Measurements from ENCODE around the gene MYL7. TPM values are rescaled to one million over a fixed set of nuclear protein-coding genes. Genes with fewer than 3 reads are reported as not detected.

Gene MYL7
- total and polyA plus RNA-seq, 9 of the 15 experiments (the other 6 are each of a cell fraction or from before 2014, with no cell fraction given) = not detected

DNA sequence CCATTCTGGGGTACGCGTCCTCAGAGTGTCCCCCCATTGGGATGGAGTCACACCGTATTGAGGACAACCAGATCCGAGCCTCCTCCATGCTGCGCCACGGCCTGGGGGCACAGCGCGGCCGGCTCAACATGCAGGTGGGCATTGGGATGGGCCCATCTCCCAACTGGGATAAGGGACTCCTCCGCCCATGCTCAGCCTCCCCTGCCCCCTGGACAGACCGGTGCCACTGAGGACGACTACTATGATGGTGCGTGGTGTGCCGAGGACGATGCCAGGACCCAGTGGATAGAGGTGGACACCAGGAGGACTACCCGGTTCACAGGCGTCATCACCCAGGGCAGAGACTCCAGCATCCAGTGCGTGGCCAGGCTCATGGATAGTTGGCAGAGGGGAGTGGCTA, 31.1 kb downstream of the MYL7 start:
- WGBS (ENCODE audit: insufficient coverage, low coverage, missing lambda C conversion rate) = 19% methylated on average over 9 of the region's 18 CpGs
- TF ChIP-seq NEUROD1 (IDR thresholded peaks at IDR 0.05; ENCODE audit: borderline replicate concordance, low read depth, low read length, partially characterized antibody) (no peak), CSDE1 (IDR thresholded peaks at IDR 0.05) (no peak), PCBP1 (IDR thresholded peaks at IDR 0.05; ENCODE audit: low read depth, low read length, poor library complexity, severe bottlenecking) (no peak), CBX8 (IDR thresholded peaks at IDR 0.05; ENCODE audit: borderline replicate concordance, extremely low read depth, low read depth, low read length, poor library complexity, severe bottlenecking) (no peak), NCOA6 (IDR thresholded peaks at IDR 0.05) (no peak), SMC3 (conservative IDR thresholded peaks at IDR 0.05; ENCODE audit: insufficient read depth, low read depth, low read length) (no peak)
- TF ChIP-seq, protein P1, sequence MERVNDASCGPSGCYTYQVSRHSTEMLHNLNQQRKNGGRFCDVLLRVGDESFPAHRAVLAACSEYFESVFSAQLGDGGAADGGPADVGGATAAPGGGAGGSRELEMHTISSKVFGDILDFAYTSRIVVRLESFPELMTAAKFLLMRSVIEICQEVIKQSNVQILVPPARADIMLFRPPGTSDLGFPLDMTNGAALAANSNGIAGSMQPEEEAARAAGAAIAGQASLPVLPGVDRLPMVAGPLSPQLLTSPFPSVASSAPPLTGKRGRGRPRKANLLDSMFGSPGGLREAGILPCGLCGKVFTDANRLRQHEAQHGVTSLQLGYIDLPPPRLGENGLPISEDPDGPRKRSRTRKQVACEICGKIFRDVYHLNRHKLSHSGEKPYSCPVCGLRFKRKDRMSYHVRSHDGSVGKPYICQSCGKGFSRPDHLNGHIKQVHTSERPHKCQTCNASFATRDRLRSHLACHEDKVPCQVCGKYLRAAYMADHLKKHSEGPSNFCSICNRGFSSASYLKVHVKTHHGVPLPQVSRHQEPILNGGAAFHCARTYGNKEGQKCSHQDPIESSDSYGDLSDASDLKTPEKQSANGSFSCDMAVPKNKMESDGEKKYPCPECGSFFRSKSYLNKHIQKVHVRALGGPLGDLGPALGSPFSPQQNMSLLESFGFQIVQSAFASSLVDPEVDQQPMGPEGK (CRISPR knock-in tag; IDR thresholded peaks at IDR 0.05; ENCODE audit: borderline replicate concordance) = no peak
- TF ChIP-seq, protein P2, sequence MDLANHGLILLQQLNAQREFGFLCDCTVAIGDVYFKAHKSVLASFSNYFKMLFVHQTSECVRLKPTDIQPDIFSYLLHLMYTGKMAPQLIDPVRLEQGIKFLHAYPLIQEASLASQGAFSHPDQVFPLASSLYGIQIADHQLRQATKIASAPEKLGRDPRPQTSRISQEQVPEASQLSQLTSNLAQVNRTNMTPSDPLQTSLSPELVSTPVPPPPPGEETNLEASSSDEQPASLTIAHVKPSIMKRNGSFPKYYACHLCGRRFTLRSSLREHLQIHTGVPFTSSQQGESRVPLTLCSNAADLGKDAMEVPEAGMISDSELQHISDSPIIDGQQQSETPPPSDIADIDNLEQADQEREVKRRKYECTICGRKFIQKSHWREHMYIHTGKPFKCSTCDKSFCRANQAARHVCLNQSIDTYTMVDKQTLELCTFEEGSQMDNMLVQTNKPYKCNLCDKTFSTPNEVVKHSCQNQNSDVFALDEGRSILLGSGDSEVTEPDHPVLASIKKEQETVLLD (IDR thresholded peaks at IDR 0.05) = no peak
- BruUV-seq (replicated peaks) = no TSS peak

More for the DNA sequence above, 31.1 kb downstream of the MYL7 start:
- Histone ChIP-seq H3K4me1 (replicated peaks in 1 of 2; ENCODE audit: control insufficient read depth in 2 of 2, insufficient read depth in 2 of 2, low read length in 2 of 2) (peaks cover 10 to 54% of the 10 kb centered on the region in 2 experiments; a peak in 4 of 5 replicates), H4K20me1 (replicated peaks; ENCODE audit: control insufficient read depth, insufficient read depth, low read length) (peaks cover 27% of the 10 kb centered on the region), H3K9me3 (replicated peaks; ENCODE audit: control insufficient read depth, insufficient read depth, low read depth, low read length) (no peaks in the 10 kb centered on the region), H3K9ac (ENCODE audit: insufficient read depth in 1 of 2, low read depth in 2 of 2, low read length in 2 of 2) (no peak overlapping the region), H3K27ac (ENCODE audit: extremely low read depth, low read depth, low read length) (no peak overlapping the region), H3K27me3 (ENCODE audit: control insufficient read depth in 2 of 2, insufficient read depth in 2 of 2, low read length in 2 of 2) (peaks cover 11 to 46% of the 10 kb centered on the region in 2 experiments; a peak in 4 of 5 replicates), H3K4me3 (no peak overlapping the region), H3K79me2 (ENCODE audit: control insufficient read depth, insufficient read depth, low read length) (no peaks in the 10 kb centered on the region), H3K9me1 (ENCODE audit: control insufficient read depth, insufficient read depth, low read length) (peaks cover 9% of the 10 kb centered on the region), H2AFZ (ENCODE audit: low read depth, low read length) (no peak overlapping the region), H3K4me2 (ENCODE audit: insufficient read depth, low read length) (no peak overlapping the region), H3K36me3 (ENCODE audit: control insufficient read depth, insufficient read depth, low read length) (peaks cover 9% of the 10 kb centered on the region; the same call in 1 of the 3 replicates)
- in situ Hi-C loops (cut with MboI) (no loop called here), intact Hi-C loops (cut with micrococcal nuclease) (no loop called here)
- POLR2A ChIA-PET = no interaction called here
- FAIRE-seq (no peak), DNase-seq (ENCODE audit: extremely low read depth in 1 of 4, low spot score in 3 of 4) (no peak), ATAC-seq (no peak)
- CTCF ChIA-PET (ENCODE audit: low intra/inter-chr PET ratio) = no interaction called here
